GM18502 (cell line): ENCODE results near the gene SYNPR.

Source experiments
- ATAC-seq: cut with Tn5 transposase; IDR thresholded peaks from one replicate; pipeline ENCODE4 v1.9.1; 2021; ENCODE audit warnings: mild to moderate bottlenecking; ENCODE audit not compliant: unreplicated experiment, poor library complexity

The SYNPR gene

GRCh38 chr3:63370094-63370493 lies 92.0 kb downstream of the SYNPR start:
- no peak for ATAC-seq

DNA sequence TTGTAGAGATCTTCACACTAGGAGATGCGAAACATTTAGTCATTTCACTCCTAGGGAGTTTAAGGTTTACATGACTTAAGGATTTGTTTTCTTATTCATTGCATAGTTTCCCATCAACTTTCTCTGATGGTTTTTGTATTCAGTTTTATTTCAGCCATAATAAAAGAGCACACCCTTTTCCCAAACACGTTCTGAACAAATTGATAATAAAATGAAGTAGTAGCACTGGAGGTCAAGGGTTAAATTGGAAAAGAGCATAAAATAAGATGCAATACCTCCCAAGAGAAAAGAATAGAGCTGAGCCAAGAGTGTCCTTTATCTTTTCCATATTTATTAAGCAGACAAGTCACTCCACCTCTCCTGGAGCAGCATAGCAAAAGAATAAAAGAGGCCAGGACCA lies 104.9 kb downstream of the SYNPR start:
- no peak for ATAC-seq

DNA sequence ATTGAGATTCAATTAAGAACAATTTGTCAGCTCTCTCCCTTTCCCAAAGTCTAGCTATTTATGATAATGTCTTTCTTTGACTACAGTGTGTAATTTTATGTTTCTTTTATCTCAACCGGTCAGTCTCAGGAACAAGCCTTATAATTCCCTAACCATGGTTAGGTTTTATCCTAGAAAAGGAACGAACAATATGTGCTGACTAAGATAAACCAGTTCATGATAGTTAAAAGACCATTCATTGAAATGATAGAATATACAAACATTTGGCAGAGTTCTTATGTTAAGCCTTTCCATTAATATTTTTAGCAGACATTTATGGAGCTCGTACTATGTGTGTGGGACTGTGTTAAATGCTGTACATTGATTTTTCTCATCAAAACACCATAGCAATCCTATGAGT lies 106.3 kb downstream of the SYNPR start:
- ATAC-seq = no peak

DNA sequence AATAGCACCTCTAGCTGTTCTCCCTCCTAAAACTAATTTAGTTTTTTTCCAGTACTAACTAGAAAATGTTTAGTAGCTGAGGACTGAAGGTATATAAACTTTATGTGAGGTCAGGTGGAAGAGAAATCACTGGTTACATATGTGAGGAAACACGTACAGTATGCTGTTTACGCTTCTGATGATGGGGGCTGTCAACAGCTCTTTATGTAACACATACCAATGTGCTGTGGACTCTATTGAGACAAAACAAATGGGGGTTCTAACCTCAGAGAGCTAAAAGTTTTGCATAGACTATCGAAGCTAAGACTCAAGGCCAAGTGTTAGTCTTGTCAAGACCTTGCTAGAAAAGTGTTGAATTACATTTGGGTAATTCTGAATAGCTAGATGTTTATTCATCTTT lies 107.5 kb downstream of the SYNPR start:
- ATAC-seq = no peak

- no peak for ATAC-seq
Observed at GRCh38 chr3:63386568-63386967, 108.5 kb downstream of the SYNPR start.

GRCh38 chr3:63387568-63387967 lies 109.5 kb downstream of the SYNPR start:
- ATAC-seq = no peak

GRCh38 chr3:63390710-63391230 lies 112.7 kb downstream of the SYNPR start:
- ATAC-seq = no peak

DNA sequence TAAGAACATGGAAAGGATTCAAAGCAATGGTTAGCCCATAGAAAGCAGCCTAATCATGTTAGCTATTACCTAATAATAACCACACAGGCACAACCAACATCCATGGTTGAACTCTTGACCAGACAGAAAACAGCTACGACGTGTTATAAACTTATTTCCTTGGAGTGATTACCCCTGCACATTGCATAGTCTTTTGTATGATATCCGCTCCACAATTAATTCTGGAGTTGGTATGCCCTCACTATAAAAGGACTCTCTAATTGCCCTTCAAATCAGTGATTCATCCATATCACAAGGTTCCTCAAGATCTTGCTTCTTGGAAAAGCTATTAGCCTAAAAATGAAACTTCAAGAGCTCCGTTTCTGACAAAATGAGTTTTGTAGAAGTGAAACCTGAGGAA lies 117.9 kb downstream of the SYNPR start:
- ATAC-seq = no peak

GRCh38 chr3:63400246-63400860 lies 122.2 kb downstream of the SYNPR start:
- ATAC-seq = no peak

- no peak for ATAC-seq
Observed at GRCh38 chr3:63405882-63406281, 127.8 kb downstream of the SYNPR start.

GRCh38 chr3:63413523-63413922 lies 135.4 kb downstream of the SYNPR start:
- ATAC-seq = no peak

DNA sequence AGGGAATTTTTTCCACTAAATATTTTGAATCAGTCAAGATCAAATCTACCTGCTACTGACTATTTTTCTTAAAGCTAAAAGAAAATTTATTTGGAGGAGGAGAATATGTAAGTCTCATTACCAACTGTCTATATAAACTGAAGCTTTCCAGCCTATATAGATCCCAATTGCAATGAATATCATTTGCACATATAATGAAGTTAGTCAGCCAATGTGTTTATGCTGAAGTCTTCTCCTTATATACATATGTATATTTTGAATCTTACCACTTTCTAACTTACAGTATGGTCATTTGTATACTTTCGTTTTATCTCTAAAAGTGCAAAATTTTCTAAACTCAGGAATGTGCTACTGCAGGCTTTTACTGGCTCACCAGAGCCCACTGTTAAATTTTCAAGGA lies 136.5 kb downstream of the SYNPR start:
- ATAC-seq = no peak

DNA sequence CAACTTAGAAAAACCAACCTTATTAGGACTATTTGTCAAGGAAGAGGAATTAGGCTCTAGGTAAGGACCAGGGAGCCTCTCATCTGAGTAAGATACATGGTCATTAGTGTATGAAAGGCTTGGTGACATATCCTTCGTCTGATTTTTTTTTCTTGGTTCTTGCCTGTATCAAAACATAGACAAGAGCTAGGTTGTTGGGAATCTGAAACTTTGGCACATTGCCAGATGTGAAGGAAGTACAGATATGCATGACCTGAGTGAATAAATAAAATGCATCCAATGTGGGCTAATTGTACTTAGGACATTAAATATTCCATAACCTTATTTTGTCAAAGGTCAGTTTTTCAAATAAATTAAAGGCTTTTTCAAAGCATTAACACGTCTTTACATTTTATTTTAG lies 151.8 kb downstream of the SYNPR start:
- no peak for ATAC-seq

- ATAC-seq = no peak
Observed at GRCh38 chr3:63430875-63431274, 152.8 kb downstream of the SYNPR start.

- no peak for ATAC-seq
Observed at GRCh38 chr3:63437858-63438257, 159.8 kb downstream of the SYNPR start.

- ATAC-seq = no peak
Observed at GRCh38 chr3:63438826-63439371, 160.8 kb downstream of the SYNPR start.

- ATAC-seq = no peak
Observed at GRCh38 chr3:63441262-63441661, 163.2 kb downstream of the SYNPR start.

- ATAC-seq = no peak
Observed at GRCh38 chr3:63442918-63443317, 164.8 kb downstream of the SYNPR start.

DNA sequence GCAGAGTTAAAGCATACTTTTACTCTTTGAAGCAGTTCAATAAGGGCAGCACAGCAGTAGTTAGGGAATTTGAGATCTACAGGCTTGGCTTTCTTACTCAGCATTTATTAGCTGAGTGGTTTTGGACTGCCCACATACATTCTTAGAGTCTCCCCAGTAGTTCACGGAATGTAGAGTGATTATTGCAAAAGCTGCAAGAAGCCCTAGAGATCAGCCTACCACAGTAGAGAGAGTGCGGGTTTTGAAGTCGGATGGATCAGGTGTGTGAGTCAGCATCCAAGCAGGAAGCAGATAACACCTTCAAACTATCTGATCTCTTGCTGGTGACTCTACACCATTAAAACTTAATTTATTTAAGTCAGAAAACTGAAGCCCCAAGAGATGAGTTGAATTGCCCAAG lies 171.9 kb downstream of the SYNPR start:
- no peak for ATAC-seq

DNA sequence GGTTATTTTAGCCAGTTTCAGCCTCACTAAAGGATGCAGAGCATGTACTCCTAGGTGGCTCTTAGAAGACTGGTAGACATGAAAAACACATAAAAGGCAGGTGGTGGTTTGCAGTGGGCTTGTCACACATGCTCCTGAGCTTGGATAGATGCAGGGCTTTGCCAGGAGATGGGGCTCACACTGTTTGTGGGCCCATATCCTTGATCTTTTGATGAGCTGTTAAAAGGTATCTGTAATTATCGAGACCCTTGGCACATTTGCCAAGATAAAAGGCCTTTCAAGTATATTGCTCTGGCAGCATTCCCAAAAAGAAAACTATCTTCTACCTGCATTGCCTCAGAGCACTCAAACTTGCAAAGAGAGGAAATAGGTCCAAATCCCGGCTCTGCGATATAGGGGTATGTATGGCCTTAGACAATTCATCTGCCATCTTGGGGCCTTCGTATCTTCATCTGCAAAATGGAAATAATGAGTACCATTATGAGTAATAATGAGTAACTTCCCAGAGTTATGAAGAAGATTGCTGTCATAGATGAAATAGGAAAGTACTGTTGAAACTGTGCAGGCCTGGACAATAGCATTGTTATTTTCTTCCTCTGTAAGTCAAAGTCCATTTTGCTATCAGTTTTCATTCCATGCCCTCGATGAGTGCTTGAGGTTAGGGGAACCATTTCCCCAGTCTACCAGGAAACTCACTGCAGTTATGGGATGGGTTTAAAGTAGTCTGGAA lies 172.7 kb downstream of the SYNPR start:
- no peak for ATAC-seq

DNA sequence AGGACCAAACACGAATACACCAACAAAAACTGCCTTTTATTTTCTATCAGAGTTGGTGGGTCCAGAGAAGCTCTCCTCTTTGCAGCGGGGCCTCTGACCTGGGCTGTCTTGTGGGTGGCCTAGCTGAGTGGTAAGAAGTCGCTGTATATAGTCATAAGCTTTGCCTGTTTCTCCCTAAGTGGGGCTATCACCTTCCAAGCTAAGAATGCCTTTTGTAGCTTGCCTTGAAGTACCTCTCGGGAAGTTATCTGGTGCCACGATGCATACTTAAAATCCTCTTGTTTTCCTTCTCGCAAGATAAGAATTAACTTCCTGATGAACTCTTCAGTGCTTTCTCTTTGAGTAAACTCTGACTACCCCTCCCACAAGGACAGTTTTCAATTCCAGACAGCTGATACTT lies 178.8 kb downstream of the SYNPR start:
- ATAC-seq = no peak

DNA sequence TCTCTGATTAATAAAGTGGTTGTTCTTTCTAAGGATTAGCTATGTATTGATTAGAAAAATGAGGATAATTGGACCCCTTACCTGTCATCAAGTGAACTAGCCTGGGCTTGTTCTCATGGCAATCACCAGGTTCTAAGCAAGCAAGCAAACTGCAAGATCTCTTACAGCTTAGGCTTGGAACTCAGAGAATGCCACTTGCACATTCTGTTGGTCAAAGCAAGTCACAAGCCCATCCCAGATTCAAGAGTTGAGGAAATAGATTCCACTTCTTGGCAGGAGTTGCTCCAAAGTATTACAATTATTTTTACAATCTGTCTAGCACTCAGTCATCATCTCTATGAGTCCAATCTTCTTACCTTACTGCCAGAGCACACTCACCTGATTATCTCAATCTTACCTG lies 180.3 kb downstream of the SYNPR start:
- no peak for ATAC-seq
